Fibroblast of lung (primary cell): ENCODE results near the gene ENPP3. TPM values are rescaled to one million over a fixed set of nuclear protein-coding genes. Genes with fewer than 3 reads are reported as not detected.

Experiments
- DNase-seq, 2 donors: peaks; one replicate each; pipeline versions ENCODE4 v3.0.0 to v3.0.0-alpha.2; 2010; ENCODE audit warnings: low read depth in 2 of 2
- H2AFZ ChIP-seq: 2 replicates; pipeline ENCODE4 v1.5.1; 2012; ENCODE audit warnings: low read length, control low read depth, inconsistent platforms
- H3K27ac ChIP-seq: 2 replicates; pipeline ENCODE4 v1.5.1; 2011; ENCODE audit warnings: low read length, control low read depth; ENCODE audit not compliant: insufficient read depth
- H3K27me3 ChIP-seq: 2 replicates; pipeline ENCODE4 v1.5.1; 2011; ENCODE audit warnings: mild to moderate bottlenecking, low read length; ENCODE audit not compliant: control insufficient read depth, insufficient read depth
- H3K36me3 ChIP-seq: 2 replicates; pipeline ENCODE4 v1.5.1; 2011; ENCODE audit warnings: low read length; ENCODE audit not compliant: control insufficient read depth, insufficient read depth
- H3K4me1 ChIP-seq: 2 replicates; pipeline ENCODE4 v1.5.1; 2011; ENCODE audit warnings: low read length; ENCODE audit not compliant: control insufficient read depth, insufficient read depth; ENCODE audit errors: extremely low read depth
- H3K4me2 ChIP-seq: 2 replicates; pipeline ENCODE4 v1.5.1; 2011; ENCODE audit warnings: low read length, control low read depth; ENCODE audit not compliant: insufficient read depth; ENCODE audit errors: extremely low read depth
- H3K4me3 ChIP-seq, 4 experiments: fragments of 200-600 bp in 1 of 4; sonication (generic) in 1 of 4; replicated peaks in 1 of 4; 2 replicates each; pipeline ENCODE4 v1.5.1; 2011 to 2016; ENCODE audit warnings: low read length in 4 of 4, low read depth in 3 of 4, mild to moderate bottlenecking in 3 of 4, control low read depth in 2 of 4, inconsistent platforms in 1 of 4, mixed read lengths in 1 of 4; ENCODE audit not compliant: insufficient read depth in 1 of 4; ENCODE audit errors: control extremely low read depth in 1 of 4
- H3K79me2 ChIP-seq: 2 replicates; pipeline ENCODE4 v1.5.1; 2012; ENCODE audit warnings: mild to moderate bottlenecking, low read length, inconsistent platforms; ENCODE audit not compliant: control insufficient read depth, insufficient read depth
- H3K9ac ChIP-seq: 2 replicates; pipeline ENCODE4 v1.5.1; 2011; ENCODE audit warnings: mild to moderate bottlenecking, low read length, control low read depth; ENCODE audit not compliant: insufficient read depth
- H3K9me3 ChIP-seq: 2 replicates; pipeline ENCODE4 v1.5.1; 2012; ENCODE audit warnings: low read depth, low read length; ENCODE audit not compliant: control insufficient read depth, insufficient read depth
- H4K20me1 ChIP-seq: 2 replicates; pipeline ENCODE4 v1.5.1; 2011; ENCODE audit warnings: low read length; ENCODE audit not compliant: control insufficient read depth, insufficient read depth; ENCODE audit errors: extremely low read depth
- EZH2 ChIP-seq: IDR thresholded peaks from 2 replicates; pipeline ENCODE4 v1.5.1; 2012; ENCODE audit warnings: low read length, control low read depth, mild to moderate bottlenecking; ENCODE audit errors: missing control alignments
- polyA plus RNA-seq, 2 donors: library from polyadenylated mRNA; depleted of rRNA in 1 of 2; stranded (reverse) in 1 of 2; unstranded in 1 of 2; fragments of >200 nt; gene quantifications; 2 replicates each; pipeline ENCODE4 v1.2.1, GENCODE V29; 2011 to 2012; ENCODE audit warnings: missing spikeins in 1 of 2
- total RNA-seq: library from RNA; depleted of rRNA; stranded (reverse); fragments of >200 nt; gene quantifications from 2 replicates; pipeline ENCODE4 v1.2.1, GENCODE V29; 2014
- TF ChIP-seq, protein P1 (sequence below), 2 donors: IDR thresholded peaks in 1 of 2; conservative IDR thresholded peaks in 1 of 2; 1 replicate in 1 of 2; 2 replicates in 1 of 2; pipeline ENCODE4 v1.5.1; 2011 to 2012; ENCODE audit warnings: low read length in 2 of 2, control low read depth in 1 of 2, inconsistent platforms in 1 of 2, low read depth in 1 of 2, mild to moderate bottlenecking in 1 of 2

The ENPP3 gene
- total and polyA plus RNA-seq, 2 donors (not counting 1 experiment from before 2014, with no cell fraction given), result 0.06 to 0.17 TPM

DNA sequence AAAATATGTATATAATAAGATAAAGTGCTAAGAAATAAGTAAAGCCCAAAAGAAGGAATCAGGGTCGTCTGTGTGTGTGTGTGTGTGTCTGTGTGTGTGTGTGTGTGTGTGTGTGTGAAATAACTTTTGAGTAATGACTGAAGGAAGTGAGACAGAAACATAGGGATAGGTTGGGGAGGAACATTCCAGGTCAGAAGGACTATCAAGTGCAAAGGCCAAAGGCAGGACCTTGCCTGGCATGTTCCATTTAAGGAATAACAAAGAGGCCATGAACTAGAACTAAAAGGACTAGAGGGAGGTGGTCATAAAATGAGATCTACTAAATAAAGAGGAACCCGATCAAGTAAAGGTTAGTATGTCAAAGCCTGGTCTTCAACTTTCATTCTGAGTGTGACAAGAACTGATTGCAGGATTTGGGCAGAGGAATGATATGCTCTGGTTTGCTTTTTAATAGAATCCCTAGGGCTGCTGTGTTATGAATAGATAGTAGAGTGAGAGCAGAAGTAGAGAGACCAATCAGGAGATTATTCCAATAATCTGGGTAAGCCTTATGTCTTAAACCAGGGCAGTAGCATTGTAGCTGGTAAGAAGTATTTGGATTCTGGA lies 6.9 kb downstream of the ENPP3 start:
- H3K27ac ChIP-seq, result no peak overlapping the region
- no peak for TF ChIP-seq EZH2
- TF ChIP-seq, protein P1, sequence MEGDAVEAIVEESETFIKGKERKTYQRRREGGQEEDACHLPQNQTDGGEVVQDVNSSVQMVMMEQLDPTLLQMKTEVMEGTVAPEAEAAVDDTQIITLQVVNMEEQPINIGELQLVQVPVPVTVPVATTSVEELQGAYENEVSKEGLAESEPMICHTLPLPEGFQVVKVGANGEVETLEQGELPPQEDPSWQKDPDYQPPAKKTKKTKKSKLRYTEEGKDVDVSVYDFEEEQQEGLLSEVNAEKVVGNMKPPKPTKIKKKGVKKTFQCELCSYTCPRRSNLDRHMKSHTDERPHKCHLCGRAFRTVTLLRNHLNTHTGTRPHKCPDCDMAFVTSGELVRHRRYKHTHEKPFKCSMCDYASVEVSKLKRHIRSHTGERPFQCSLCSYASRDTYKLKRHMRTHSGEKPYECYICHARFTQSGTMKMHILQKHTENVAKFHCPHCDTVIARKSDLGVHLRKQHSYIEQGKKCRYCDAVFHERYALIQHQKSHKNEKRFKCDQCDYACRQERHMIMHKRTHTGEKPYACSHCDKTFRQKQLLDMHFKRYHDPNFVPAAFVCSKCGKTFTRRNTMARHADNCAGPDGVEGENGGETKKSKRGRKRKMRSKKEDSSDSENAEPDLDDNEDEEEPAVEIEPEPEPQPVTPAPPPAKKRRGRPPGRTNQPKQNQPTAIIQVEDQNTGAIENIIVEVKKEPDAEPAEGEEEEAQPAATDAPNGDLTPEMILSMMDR (conservative IDR thresholded peaks at IDR 0.05 in 1 of 2, IDR thresholded peaks at IDR 0.05 in 1 of 2; ENCODE audit: low read depth in 1 of 2, low read length in 2 of 2), result no peak
- no peaks in the 10 kb centered on the region for H3K4me1 ChIP-seq
- DNase-seq, result no peak
- no peaks in the 10 kb centered on the region for H3K9me3 ChIP-seq
- H3K9ac ChIP-seq, result no peak overlapping the region
- no peaks in the 10 kb centered on the region for H3K36me3 ChIP-seq
- no peaks in the 10 kb centered on the region for H4K20me1 ChIP-seq
- H3K79me2 ChIP-seq, result no peaks in the 10 kb centered on the region
- no peak overlapping the region for H3K4me2 ChIP-seq
- H3K4me3 ChIP-seq, result no peak overlapping the region
- no peaks in the 10 kb centered on the region for H3K27me3 ChIP-seq
- H2AFZ ChIP-seq, result no peak overlapping the region

DNA sequence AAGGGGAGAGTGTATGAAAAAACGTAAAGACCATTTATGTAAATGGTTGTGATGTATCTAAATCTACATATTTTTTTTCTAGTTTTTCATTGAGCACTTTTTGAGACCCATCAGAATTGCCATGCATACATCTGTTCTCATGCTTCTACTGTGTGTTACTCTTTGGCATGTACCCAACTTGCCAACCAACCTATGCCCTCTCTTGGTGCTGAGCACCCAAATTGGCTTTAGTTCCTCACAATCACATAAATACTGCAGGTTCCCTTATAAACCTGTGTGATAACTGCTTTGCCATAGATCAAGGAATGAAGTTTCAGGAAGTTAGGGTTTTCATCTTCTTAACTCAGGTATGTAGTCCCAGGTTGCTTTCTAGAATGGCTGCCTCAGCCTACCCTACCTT lies 7.8 kb downstream of the ENPP3 start:
- Histone ChIP-seq H4K20me1 (no peaks in the 10 kb centered on the region), H3K36me3 (no peaks in the 10 kb centered on the region), H3K4me3 (no peak overlapping the region), H3K27ac (no peak overlapping the region), H3K4me1 (no peaks in the 10 kb centered on the region), H3K4me2 (no peak overlapping the region), H3K27me3 (no peaks in the 10 kb centered on the region), H2AFZ (no peak overlapping the region), H3K79me2 (no peaks in the 10 kb centered on the region), H3K9ac (no peak overlapping the region), H3K9me3 (no peaks in the 10 kb centered on the region)
- TF ChIP-seq EZH2, result no peak
- no peak for DNase-seq

DNA sequence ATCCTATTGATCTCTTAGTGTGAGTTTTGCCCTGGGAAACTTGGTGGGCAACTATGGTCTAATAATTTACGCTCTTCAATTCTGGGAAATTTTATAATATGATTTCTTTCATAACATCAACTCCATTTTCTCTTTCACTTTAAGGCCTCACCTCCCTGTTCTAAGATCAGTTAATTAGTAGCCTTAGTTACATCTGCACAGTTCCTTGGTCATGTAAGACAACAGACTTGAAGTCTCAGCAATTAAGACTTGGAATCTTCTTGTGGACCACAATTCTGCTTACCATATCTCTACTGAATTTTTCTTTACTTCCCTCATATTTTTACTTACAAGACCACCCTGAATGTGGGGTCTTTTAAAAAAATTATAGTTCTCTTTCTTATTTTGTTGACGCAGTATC lies 8.7 kb downstream of the ENPP3 start:
- Histone ChIP-seq H4K20me1 (no peaks in the 10 kb centered on the region), H3K9ac (no peak overlapping the region), H3K79me2 (no peaks in the 10 kb centered on the region), H3K4me1 (no peaks in the 10 kb centered on the region), H3K4me3 (no peak overlapping the region), H3K4me2 (no peak overlapping the region), H3K27me3 (no peaks in the 10 kb centered on the region), H3K9me3 (no peaks in the 10 kb centered on the region), H2AFZ (no peak overlapping the region), H3K36me3 (no peaks in the 10 kb centered on the region), H3K27ac (no peak overlapping the region)
- DNase-seq, result no peak
- TF ChIP-seq EZH2, result no peak
- TF ChIP-seq, protein P1 (conservative IDR thresholded peaks at IDR 0.05 in 1 of 2, IDR thresholded peaks at IDR 0.05 in 1 of 2; ENCODE audit: low read depth in 1 of 2, low read length in 2 of 2), result no peak
